Astrocyte (in vitro differentiated cells and primary cell): ENCODE results near the gene MBP. TPM values are rescaled to one million over a fixed set of nuclear protein-coding genes. Genes with fewer than 3 reads are reported as not detected.

Source experiments
- DNase-seq: peaks from one replicate; pipeline ENCODE4 v3.0.0-alpha.2; 2010; ENCODE audit warnings: low read depth
- FAIRE-seq: peaks from 2 replicates; lab custom pipeline; 2011; peaks lifted over from hg19 to GRCh38; lab: Jason Lieb, UNC
- H2AFZ ChIP-seq: 2 replicates; pipeline ENCODE4 v1.6.0; 2012; ENCODE audit warnings: low read depth, low read length, inconsistent platforms
- H3K27ac ChIP-seq: 2 replicates; pipeline ENCODE4 v1.5.1; 2011; ENCODE audit warnings: low read depth, low read length, inconsistent platforms
- H3K27me3 ChIP-seq: 2 replicates; pipeline ENCODE4 v1.6.0; 2011; ENCODE audit warnings: low read length, inconsistent platforms; ENCODE audit not compliant: insufficient read depth
- H3K36me3 ChIP-seq: 2 replicates; pipeline ENCODE4 v1.5.1; 2011; ENCODE audit warnings: low read length, inconsistent platforms; ENCODE audit not compliant: insufficient read depth
- H3K4me1 ChIP-seq: 2 replicates; pipeline ENCODE4 v1.5.1; 2011; ENCODE audit warnings: low read length, inconsistent platforms; ENCODE audit not compliant: insufficient read depth
- H3K4me2 ChIP-seq: 2 replicates; pipeline ENCODE4 v1.6.0; 2012; ENCODE audit warnings: low read length, inconsistent platforms
- H3K4me3 ChIP-seq: 2 replicates; pipeline ENCODE4 v1.5.1; 2011; ENCODE audit warnings: low read depth, mild to moderate bottlenecking, low read length, inconsistent platforms; ENCODE audit not compliant: insufficient read depth
- H3K79me2 ChIP-seq: 2 replicates; pipeline ENCODE4 v1.6.0; 2012; ENCODE audit warnings: mild to moderate bottlenecking, low read length, inconsistent platforms; ENCODE audit not compliant: insufficient read depth
- H3K9ac ChIP-seq: 2 replicates; pipeline ENCODE4 v1.6.0; 2012; ENCODE audit warnings: mild to moderate bottlenecking, low read length, inconsistent platforms
- H3K9me3 ChIP-seq: 2 replicates; pipeline ENCODE4 v1.5.1; 2012; ENCODE audit warnings: low read depth, mild to moderate bottlenecking, low read length, inconsistent platforms; ENCODE audit not compliant: insufficient read depth
- H4K20me1 ChIP-seq: 2 replicates; pipeline ENCODE4 v1.6.0; 2012; ENCODE audit warnings: low read length, inconsistent platforms; ENCODE audit not compliant: insufficient read depth
- H3K27ac Mint-ChIP-seq: one replicate; pipeline ENCODE4 v1.8.0; 2021; ENCODE audit warnings: mild to moderate bottlenecking, mixed read lengths; ENCODE audit not compliant: unreplicated experiment
- H3K27me3 Mint-ChIP-seq: one replicate; pipeline ENCODE4 v1.8.0; 2021; ENCODE audit warnings: low read depth, mixed read lengths; ENCODE audit not compliant: unreplicated experiment
- H3K36me3 Mint-ChIP-seq: one replicate; pipeline ENCODE4 v1.8.0; 2021; ENCODE audit warnings: low read depth, mixed read lengths; ENCODE audit not compliant: unreplicated experiment
- H3K4me1 Mint-ChIP-seq: one replicate; pipeline ENCODE4 v1.8.0; 2021; ENCODE audit warnings: low read depth, mixed read lengths; ENCODE audit not compliant: unreplicated experiment
- H3K4me3 Mint-ChIP-seq: one replicate; pipeline ENCODE4 v1.8.0; 2021; ENCODE audit warnings: mild to moderate bottlenecking, moderate library complexity, mixed read lengths; ENCODE audit not compliant: unreplicated experiment
- H3K9me3 Mint-ChIP-seq: one replicate; pipeline ENCODE4 v1.8.0; 2021; ENCODE audit warnings: mild to moderate bottlenecking, mixed read lengths; ENCODE audit not compliant: unreplicated experiment
- EZH2 ChIP-seq: IDR thresholded peaks from 2 replicates; pipeline ENCODE4 v1.6.1; 2012; ENCODE audit warnings: mild to moderate bottlenecking, low read length, inconsistent platforms; ENCODE audit not compliant: insufficient read depth
- total RNA-seq: library from RNA; stranded (reverse); gene quantifications from 2 replicates; pipeline ENCODE4 v1.2.1, GENCODE V29; 2021
- TF ChIP-seq, protein P1 (sequence below): IDR thresholded peaks from 2 replicates; pipeline ENCODE4 v1.5.1; 2011; ENCODE audit warnings: low read depth, mild to moderate bottlenecking, inconsistent platforms, low read length, moderate library complexity; ENCODE audit not compliant: insufficient read depth

Gene MBP
- total RNA-seq, 1 donor from 2014 or later: 11.4 TPM

DNA sequence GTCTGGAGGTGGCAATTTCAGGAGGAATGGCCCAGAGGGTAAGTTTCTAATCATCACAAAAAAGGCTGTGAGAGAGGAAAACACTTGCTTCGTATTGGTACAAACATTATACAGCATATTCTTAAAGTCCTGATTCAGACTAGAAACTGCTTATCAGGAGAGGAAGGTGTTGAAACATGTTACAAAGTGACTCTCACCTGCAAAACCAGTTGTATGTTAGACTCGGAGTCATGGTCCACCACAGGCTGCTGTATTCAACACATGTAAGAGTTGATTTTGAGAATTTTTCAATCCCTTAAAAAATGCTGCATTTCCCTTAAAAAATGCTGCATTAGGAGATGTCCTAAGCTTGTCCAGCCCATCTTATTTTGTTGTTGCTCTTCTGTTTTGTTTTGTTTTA is 61.5 kb downstream of the MBP start:
- FAIRE-seq: no peak

GRCh38 chr18:77070627-77071026 is 62.0 kb downstream of the MBP start:
- Histone ChIP-seq H3K27me3 (no peaks in the 10 kb centered on the region), H3K9ac (peak overlapping the region; percentile 69), H3K4me1 (peaks cover 49% of the 10 kb centered on the region), H3K9me3 (no peaks in the 10 kb centered on the region), H3K79me2 (no peaks in the 10 kb centered on the region), H4K20me1 (no peaks in the 10 kb centered on the region), H3K36me3 (no peaks in the 10 kb centered on the region), H3K4me2 (no peak overlapping the region), H2AFZ (no peak overlapping the region), H3K4me3 (no peak overlapping the region), H3K27ac (peak overlapping the region; percentile 91)
- Mint-ChIP-seq H3K9me3 (peaks cover 3% of the 10 kb centered on the region), H3K27ac (no peak overlapping the region), H3K4me1 (peaks cover 49% of the 10 kb centered on the region), H3K27me3 (no peaks in the 10 kb centered on the region), H3K36me3 (no peaks in the 10 kb centered on the region), H3K4me3 (no peak overlapping the region)
- DNase-seq (no peak), FAIRE-seq (no peak)
- no peak for TF ChIP-seq EZH2
- TF ChIP-seq, protein P1, sequence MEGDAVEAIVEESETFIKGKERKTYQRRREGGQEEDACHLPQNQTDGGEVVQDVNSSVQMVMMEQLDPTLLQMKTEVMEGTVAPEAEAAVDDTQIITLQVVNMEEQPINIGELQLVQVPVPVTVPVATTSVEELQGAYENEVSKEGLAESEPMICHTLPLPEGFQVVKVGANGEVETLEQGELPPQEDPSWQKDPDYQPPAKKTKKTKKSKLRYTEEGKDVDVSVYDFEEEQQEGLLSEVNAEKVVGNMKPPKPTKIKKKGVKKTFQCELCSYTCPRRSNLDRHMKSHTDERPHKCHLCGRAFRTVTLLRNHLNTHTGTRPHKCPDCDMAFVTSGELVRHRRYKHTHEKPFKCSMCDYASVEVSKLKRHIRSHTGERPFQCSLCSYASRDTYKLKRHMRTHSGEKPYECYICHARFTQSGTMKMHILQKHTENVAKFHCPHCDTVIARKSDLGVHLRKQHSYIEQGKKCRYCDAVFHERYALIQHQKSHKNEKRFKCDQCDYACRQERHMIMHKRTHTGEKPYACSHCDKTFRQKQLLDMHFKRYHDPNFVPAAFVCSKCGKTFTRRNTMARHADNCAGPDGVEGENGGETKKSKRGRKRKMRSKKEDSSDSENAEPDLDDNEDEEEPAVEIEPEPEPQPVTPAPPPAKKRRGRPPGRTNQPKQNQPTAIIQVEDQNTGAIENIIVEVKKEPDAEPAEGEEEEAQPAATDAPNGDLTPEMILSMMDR: no peak

More for the DNA sequence above, 61.5 kb downstream of the MBP start:
- Mint-ChIP-seq H3K4me3 (no peak overlapping the region), H3K27me3 (no peaks in the 10 kb centered on the region), H3K9me3 (peaks cover 3% of the 10 kb centered on the region), H3K27ac (peak overlapping the region; percentile 94), H3K4me1 (peaks cover 45% of the 10 kb centered on the region), H3K36me3 (no peaks in the 10 kb centered on the region)
- Histone ChIP-seq H3K4me2 (peak overlapping the region; percentile 65), H3K36me3 (no peaks in the 10 kb centered on the region), H3K4me1 (peaks cover 45% of the 10 kb centered on the region), H3K27me3 (no peaks in the 10 kb centered on the region), H2AFZ (no peak overlapping the region), H3K9me3 (no peaks in the 10 kb centered on the region), H3K9ac (peak overlapping the region; percentile 69), H4K20me1 (no peaks in the 10 kb centered on the region), H3K4me3 (no peak overlapping the region), H3K27ac (peak overlapping the region; percentile 91), H3K79me2 (peaks cover 3% of the 10 kb centered on the region)
- no peak for DNase-seq
- TF ChIP-seq EZH2: no peak
- TF ChIP-seq, protein P1: no peak

GRCh38 chr18:77069931-77070330 is 62.7 kb downstream of the MBP start:
- FAIRE-seq: no peak
- Histone ChIP-seq H3K9me3 (no peaks in the 10 kb centered on the region), H3K9ac (peak overlapping the region; percentile 69), H3K36me3 (no peaks in the 10 kb centered on the region), H3K27ac (peak overlapping the region; percentile 91), H3K4me3 (no peak overlapping the region), H3K79me2 (no peaks in the 10 kb centered on the region), H4K20me1 (no peaks in the 10 kb centered on the region), H3K4me2 (no peak overlapping the region), H3K4me1 (peaks cover 55% of the 10 kb centered on the region), H2AFZ (no peak overlapping the region), H3K27me3 (no peaks in the 10 kb centered on the region)
- Mint-ChIP-seq H3K27ac (peak overlapping the region; percentile 54), H3K27me3 (no peaks in the 10 kb centered on the region), H3K36me3 (no peaks in the 10 kb centered on the region), H3K4me3 (no peak overlapping the region), H3K4me1 (peaks cover 55% of the 10 kb centered on the region), H3K9me3 (peaks cover 3% of the 10 kb centered on the region)
- no peak for TF ChIP-seq EZH2
- no peak for DNase-seq
